Osteocyte (in vitro differentiated cells): ENCODE results near the gene LARP4B. TPM values are rescaled to one million over a fixed set of nuclear protein-coding genes. Genes with fewer than 3 reads are reported as not detected.

Experiments
- DNase-seq: peaks from one replicate; pipeline ENCODE4 v3.0.0; 2021; ENCODE audit warnings: mixed read lengths; ENCODE audit not compliant: unreplicated experiment; ENCODE audit errors: extremely low spot score
- H3K27ac Mint-ChIP-seq: one replicate; pipeline ENCODE4 v1.8.0; 2021; ENCODE audit warnings: mild to moderate bottlenecking, mixed read lengths; ENCODE audit not compliant: unreplicated experiment
- H3K27me3 Mint-ChIP-seq: one replicate; pipeline ENCODE4 v1.8.0; 2021; ENCODE audit warnings: mixed read lengths; ENCODE audit not compliant: unreplicated experiment
- H3K36me3 Mint-ChIP-seq: one replicate; pipeline ENCODE4 v1.8.0; 2021; ENCODE audit warnings: mixed read lengths; ENCODE audit not compliant: unreplicated experiment
- H3K4me1 Mint-ChIP-seq: one replicate; pipeline ENCODE4 v1.8.0; 2021; ENCODE audit warnings: mixed read lengths; ENCODE audit not compliant: unreplicated experiment
- H3K4me3 Mint-ChIP-seq: one replicate; pipeline ENCODE4 v1.8.0; 2021; ENCODE audit warnings: mild to moderate bottlenecking, moderate library complexity, mixed read lengths; ENCODE audit not compliant: unreplicated experiment
- H3K9me3 Mint-ChIP-seq: one replicate; pipeline ENCODE4 v1.8.0; 2021; ENCODE audit warnings: mixed read lengths; ENCODE audit not compliant: unreplicated experiment
- CTCF ChIP-seq: fragments of 200-600 bp; sonication (generic); IDR thresholded peaks from 2 replicates; pipeline ENCODE4 v1.5.0; 2021; ENCODE audit warnings: antibody characterized with exemption, mild to moderate bottlenecking, moderate library complexity
- total RNA-seq: library from RNA; stranded (reverse); gene quantifications from 2 replicates; pipeline ENCODE4 v1.2.1, GENCODE V29; 2021

The LARP4B gene
- total RNA-seq, 1 donor from 2014 or later, result 79.6 TPM

- Mint-ChIP-seq H3K27me3 (peaks cover 16% of the 10 kb centered on the region), H3K27ac (no peak overlapping the region), H3K36me3 (no peaks in the 10 kb centered on the region), H3K9me3 (no peaks in the 10 kb centered on the region), H3K4me3 (no peak overlapping the region), H3K4me1 (no peaks in the 10 kb centered on the region)
- no peak for DNase-seq
- no peak for TF ChIP-seq CTCF
These were observed 22.3 kb upstream of the LARP4B start for GRCh38 chr10:953836-954235.

GRCh38 chr10:949446-949845 is 17.9 kb upstream of the LARP4B start:
- H3K36me3 Mint-ChIP-seq, result no peaks in the 10 kb centered on the region

GRCh38 chr10:948347-948746 is 16.8 kb upstream of the LARP4B start:
- H3K36me3 Mint-ChIP-seq, result no peaks in the 10 kb centered on the region
- H3K9me3 Mint-ChIP-seq, result no peaks in the 10 kb centered on the region
- H3K27ac Mint-ChIP-seq, result no peak overlapping the region
- peaks cover 6% of the 10 kb centered on the region for H3K27me3 Mint-ChIP-seq
- no peak overlapping the region for H3K4me3 Mint-ChIP-seq
- TF ChIP-seq CTCF, result no peak
- H3K4me1 Mint-ChIP-seq, result peaks cover 4% of the 10 kb centered on the region
- no peak for DNase-seq

More at GRCh38 chr10:949446-949845, 17.9 kb upstream of the LARP4B start:
- peaks cover 3% of the 10 kb centered on the region for H3K4me1 Mint-ChIP-seq
- TF ChIP-seq CTCF, result no peak
- H3K9me3 Mint-ChIP-seq, result no peaks in the 10 kb centered on the region
- no peak overlapping the region for H3K4me3 Mint-ChIP-seq
- H3K27me3 Mint-ChIP-seq, result peaks cover 12% of the 10 kb centered on the region
- no peak overlapping the region for H3K27ac Mint-ChIP-seq
- DNase-seq, result no peak

- peaks cover 4% of the 10 kb centered on the region for H3K4me1 Mint-ChIP-seq
- no peak overlapping the region for H3K27ac Mint-ChIP-seq
- DNase-seq, result no peak
- H3K9me3 Mint-ChIP-seq, result no peaks in the 10 kb centered on the region
- no peaks in the 10 kb centered on the region for H3K36me3 Mint-ChIP-seq
- no peak overlapping the region for H3K4me3 Mint-ChIP-seq
- peaks cover 6% of the 10 kb centered on the region for H3K27me3 Mint-ChIP-seq
- TF ChIP-seq CTCF, result no peak
These were observed 16.4 kb upstream of the LARP4B start for GRCh38 chr10:947881-948280.

- Mint-ChIP-seq H3K27me3 (peaks cover 6% of the 10 kb centered on the region), H3K4me3 (no peak overlapping the region), H3K36me3 (no peaks in the 10 kb centered on the region), H3K27ac (no peak overlapping the region), H3K9me3 (no peaks in the 10 kb centered on the region), H3K4me1 (peaks cover 4% of the 10 kb centered on the region)
- TF ChIP-seq CTCF, result no peak
- no peak for DNase-seq
These were observed 15.5 kb upstream of the LARP4B start for GRCh38 chr10:947051-947450.
